HG03196 (cell line): ENCODE results near the gene CNTN5.

Source experiments
- ATAC-seq: cut with Tn5 transposase; IDR thresholded peaks from one replicate; pipeline ENCODE4 v1.9.1; 2021; ENCODE audit not compliant: unreplicated experiment

Gene CNTN5

GRCh38 chr11:99887481-99887880 lies 866.7 kb downstream of the CNTN5 start:
- no peak for ATAC-seq

DNA sequence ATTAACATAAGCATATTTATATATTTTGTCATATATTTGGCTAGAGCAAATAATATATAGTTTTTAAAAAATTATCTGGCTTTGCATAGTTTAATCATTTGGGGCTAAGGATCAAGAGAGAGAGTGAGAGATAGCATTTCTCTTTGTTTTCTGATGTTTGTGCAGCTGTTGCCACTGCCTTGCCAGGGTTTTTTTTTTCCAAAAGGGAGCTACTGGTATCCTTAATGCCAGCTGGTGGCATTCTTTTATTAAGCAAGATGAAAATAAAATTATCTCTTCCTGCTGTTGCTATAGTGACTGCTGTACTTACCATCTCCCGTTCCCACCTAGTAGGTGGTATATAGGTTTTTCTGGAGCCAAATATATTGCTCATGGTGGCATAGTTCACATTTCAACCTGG lies 873.1 kb downstream of the CNTN5 start:
- no peak for ATAC-seq

DNA sequence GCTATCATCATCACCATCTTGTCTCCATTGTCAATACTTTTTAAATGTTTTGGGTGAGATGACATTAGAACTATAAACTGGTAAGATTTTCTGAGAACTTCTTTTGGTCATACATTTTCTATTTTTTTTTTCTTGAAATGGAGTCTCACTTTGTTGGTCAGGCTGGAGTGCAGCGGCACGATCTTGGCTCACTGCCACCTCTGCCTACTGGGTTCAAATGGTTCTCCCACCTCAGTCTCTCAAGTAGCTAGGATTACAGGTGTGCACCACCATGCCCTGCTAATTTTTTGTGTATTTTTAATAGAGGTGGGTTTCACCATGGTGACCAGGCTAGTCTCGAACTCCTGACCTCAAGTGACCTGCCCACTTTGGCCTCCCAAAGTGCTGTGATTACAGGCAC lies 880.4 kb downstream of the CNTN5 start:
- ATAC-seq, result no peak

- no peak for ATAC-seq
These were observed 890.4 kb downstream of the CNTN5 start for GRCh38 chr11:99911116-99911515.

DNA sequence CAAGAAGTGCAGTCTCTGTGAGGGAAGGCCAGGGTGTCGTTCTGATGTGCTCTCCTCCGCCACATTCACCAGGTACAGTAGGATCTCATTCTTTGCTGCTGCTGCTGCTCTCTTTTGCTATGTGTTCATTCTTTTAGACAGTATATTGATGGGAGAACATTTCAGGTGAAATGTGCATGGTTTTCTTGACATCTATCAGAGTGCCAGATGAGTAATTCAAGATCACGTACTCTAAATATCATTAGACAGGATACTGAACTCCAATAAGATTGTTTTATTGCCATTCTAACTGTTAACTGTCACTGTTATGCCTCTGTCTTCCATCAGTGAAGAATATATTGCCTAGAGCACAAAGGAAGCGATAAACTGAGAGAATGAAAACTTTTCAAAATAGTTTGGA lies 895.3 kb downstream of the CNTN5 start:
- no peak for ATAC-seq

- no peak for ATAC-seq
These were observed 898.0 kb downstream of the CNTN5 start for GRCh38 chr11:99918761-99919160.

DNA sequence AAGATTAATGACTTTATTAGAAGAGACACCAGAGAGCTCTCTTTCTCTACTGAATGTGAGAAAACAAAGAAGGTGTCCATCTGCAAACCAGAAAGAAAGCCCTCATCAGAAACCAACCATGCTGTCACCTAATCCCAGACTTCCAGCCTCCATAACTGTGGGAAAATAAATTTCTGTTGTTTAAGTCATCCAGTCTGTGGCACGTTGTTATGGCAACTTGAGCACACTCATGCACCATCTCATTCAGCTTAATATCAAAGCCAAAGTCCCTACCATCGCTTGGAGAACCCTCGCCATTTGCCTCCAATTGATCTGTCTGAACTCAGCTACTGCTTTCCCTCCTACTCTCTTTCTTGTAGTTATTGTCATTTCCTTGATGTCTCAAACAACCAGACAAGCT lies 900.2 kb downstream of the CNTN5 start:
- no peak for ATAC-seq

GRCh38 chr11:99925968-99926367 lies 905.2 kb downstream of the CNTN5 start:
- ATAC-seq, result no peak

GRCh38 chr11:99932684-99933083 lies 911.9 kb downstream of the CNTN5 start:
- no peak for ATAC-seq

DNA sequence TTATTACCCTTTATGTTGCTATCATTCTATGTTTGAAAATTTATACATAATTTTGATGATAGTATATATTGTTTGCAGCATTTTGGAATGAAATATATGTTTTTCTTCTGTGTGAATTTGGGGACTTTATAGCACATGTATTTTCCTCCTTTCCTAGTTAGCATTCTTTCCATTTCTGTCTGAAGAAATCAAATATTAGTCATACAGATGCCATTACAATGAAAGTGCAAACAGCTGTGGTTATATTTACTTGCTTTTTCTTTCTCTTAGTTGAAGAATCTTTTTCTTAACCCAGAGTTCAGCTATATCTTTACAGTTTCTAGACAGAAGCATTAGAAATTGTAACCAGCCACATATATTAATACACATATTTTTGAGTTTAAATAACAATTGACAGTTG lies 913.3 kb downstream of the CNTN5 start:
- ATAC-seq, result no peak

GRCh38 chr11:99937330-99937729 lies 916.6 kb downstream of the CNTN5 start:
- ATAC-seq, result no peak

- no peak for ATAC-seq
These were observed 932.1 kb downstream of the CNTN5 start for GRCh38 chr11:99952816-99953215.

DNA sequence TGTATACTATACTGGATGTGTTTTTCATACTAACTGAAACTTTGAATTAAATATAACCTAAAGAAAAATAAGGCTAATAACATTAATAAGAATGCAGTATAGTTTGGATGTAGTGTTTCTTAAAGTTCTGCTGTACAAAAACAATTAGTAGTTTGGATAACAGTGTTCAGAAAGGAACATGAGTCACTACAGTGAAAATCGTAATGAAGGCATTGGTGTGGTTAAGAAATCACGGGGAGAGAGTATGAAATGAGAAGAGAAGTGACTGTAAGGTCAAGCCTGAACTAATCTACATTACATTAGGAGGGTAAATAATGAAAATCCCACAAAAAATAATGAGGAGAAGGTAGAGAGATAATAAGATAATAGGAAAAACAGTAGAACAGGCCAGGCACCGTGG lies 939.8 kb downstream of the CNTN5 start:
- no peak for ATAC-seq

- ATAC-seq, result no peak
These were observed 947.6 kb downstream of the CNTN5 start for GRCh38 chr11:99968336-99968735.

- no peak for ATAC-seq
These were observed 953.2 kb downstream of the CNTN5 start for GRCh38 chr11:99973993-99974392.

GRCh38 chr11:99979042-99979441 lies 958.3 kb downstream of the CNTN5 start:
- ATAC-seq, result no peak

DNA sequence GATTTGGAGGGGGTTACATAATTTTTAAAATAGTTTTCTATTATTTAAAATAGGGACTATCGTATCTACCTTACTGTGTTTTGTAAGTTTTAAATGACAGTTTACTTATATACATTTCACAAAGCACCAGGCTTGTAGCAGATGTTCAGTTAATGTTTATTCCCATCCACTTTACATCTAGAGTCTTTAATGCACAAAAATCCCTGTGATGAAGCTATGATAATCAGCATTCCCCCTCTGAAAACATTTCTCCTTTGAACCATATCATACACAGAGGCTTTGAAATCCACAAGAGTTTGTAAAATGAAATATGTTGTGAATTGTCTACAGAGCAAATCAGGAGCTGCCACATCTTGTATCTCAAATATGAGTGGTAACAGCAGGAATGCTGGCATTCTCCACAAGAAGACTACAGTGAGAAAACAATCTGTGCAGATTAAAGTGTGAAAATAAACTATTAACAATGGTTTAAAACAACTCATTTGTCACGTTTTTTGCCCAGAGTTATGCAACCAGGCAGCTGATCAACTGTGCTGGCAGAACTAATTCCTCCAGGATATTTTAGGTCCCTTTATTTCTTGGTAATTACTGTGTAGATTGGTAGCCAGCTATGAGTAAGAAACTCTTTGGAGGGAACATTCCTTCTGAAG lies 967.2 kb downstream of the CNTN5 start:
- no peak for ATAC-seq

GRCh38 chr11:99988471-99988837 lies 967.7 kb downstream of the CNTN5 start:
- ATAC-seq, result no peak

DNA sequence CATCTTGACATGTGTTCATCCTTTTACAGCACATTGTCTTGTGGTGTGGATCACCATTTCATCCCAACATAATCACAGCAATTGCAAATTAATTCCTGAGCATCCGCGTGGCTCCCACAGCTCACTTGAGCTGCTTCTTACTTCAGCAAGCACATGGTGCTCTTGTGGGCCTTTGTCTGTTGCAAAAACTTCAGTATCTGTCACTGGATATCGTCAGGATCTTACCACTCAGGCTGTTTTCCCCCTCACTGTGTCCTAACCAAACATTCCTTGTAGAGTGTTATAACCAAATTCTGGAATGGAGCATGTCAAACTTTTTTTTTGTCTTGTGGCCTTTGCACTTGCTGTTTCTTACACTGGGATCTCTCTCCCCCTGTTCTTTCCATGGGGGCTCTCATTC lies 983.2 kb downstream of the CNTN5 start:
- no peak for ATAC-seq

DNA sequence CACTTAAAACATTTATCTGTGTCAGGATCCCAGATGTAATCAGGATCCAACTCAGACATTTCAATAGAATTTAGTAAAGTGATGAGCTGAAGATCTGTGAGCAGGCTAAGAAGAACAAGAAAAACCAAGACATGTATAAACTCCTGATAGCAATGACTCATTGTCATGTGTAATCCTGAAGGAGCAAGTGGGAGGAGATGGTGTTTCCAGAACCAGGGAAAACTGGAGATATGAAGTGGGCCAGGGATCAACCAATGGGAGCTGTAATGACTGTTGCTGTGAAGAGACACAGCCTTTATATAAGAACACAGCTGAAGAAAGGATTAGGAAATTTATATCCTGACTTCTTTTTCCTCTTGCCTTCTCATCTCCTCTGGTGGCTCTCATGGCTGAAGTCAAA lies 983.8 kb downstream of the CNTN5 start:
- ATAC-seq, result no peak

- ATAC-seq, result no peak
These were observed 987.7 kb downstream of the CNTN5 start for GRCh38 chr11:100008417-100008816.

- ATAC-seq, result no peak
These were observed 989.0 kb downstream of the CNTN5 start for GRCh38 chr11:100009728-100010127.

- ATAC-seq, result no peak
These were observed 989.6 kb downstream of the CNTN5 start for GRCh38 chr11:100010393-100010792.

DNA sequence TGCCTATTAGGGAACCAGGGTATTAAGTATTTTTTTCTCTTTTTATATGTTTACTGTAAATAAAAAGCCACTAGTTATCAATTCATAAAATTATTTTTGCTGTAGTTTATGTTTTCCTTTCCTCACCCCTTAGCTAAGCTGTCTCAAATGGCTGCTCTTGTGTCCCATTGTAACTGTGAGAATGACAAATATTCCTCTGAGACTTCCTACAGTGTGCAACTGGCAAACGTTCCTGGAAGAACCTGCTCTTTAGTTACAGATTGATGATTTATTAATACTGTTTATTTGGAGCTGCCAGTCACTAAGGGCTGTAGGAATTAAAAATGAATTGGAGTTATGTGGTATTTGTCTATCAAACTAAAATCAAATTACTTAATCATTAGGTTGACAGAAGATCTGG lies 990.9 kb downstream of the CNTN5 start:
- ATAC-seq, result no peak
